Neural cell (in vitro differentiated cells): ENCODE data around the gene CASZ1. TPM values are rescaled to one million over a fixed set of nuclear protein-coding genes. Genes with fewer than 3 reads are reported as not detected.

Source experiments
- H2AFZ ChIP-seq: fragments of 200-600, 300-800 bp; sonication (generic), shearing (Covaris generic); 2 replicates; pipeline ENCODE4 v1.6.0; 2014; ENCODE audit warnings: low read depth, mild to moderate bottlenecking, antibody characterized with exemption, low read length, moderate library complexity
- H3F3A ChIP-seq: fragments of 200-600 bp; shearing (Covaris generic); 2 replicates; pipeline ENCODE4 v1.6.1; 2016; ENCODE audit warnings: mild to moderate bottlenecking, moderate library complexity, mixed read lengths, antibody characterized with exemption, low read length; ENCODE audit not compliant: insufficient read depth, poor library complexity, severe bottlenecking
- H3K27ac ChIP-seq: fragments of 200-600, 300-800 bp; sonication (generic), shearing (Covaris generic); 2 replicates; pipeline ENCODE4 v1.5.1; 2014; ENCODE audit warnings: mild to moderate bottlenecking, low read length, moderate library complexity
- H3K27me3 ChIP-seq: fragments of 300-800, 200-600 bp; sonication (generic), shearing (Covaris generic); 2 replicates; pipeline ENCODE4 v1.6.0; 2014; ENCODE audit warnings: mild to moderate bottlenecking, low read depth, low read length, moderate library complexity; ENCODE audit not compliant: insufficient read depth
- H3K36me3 ChIP-seq: fragments of 300-800, 200-600 bp; sonication (generic), shearing (Covaris generic); 2 replicates; pipeline ENCODE4 v1.5.1; 2014; ENCODE audit warnings: mild to moderate bottlenecking, antibody characterized with exemption, low read length, moderate library complexity; ENCODE audit not compliant: insufficient read depth
- H3K4me2 ChIP-seq: fragments of 300-800, 200-600 bp; sonication (generic), shearing (Covaris generic); 2 replicates; pipeline ENCODE4 v1.6.0; 2014; ENCODE audit warnings: mild to moderate bottlenecking, low read length
- H3K4me3 ChIP-seq: fragments of 300-800, 200-600 bp; sonication (generic), shearing (Covaris generic); 2 replicates; pipeline ENCODE4 v1.5.1; 2014; ENCODE audit warnings: mild to moderate bottlenecking, low read length, moderate library complexity
- H3K79me2 ChIP-seq: fragments of 200-600 bp; shearing (Covaris generic); replicated peaks from 2 replicates; pipeline ENCODE4 v1.6.0; 2014; ENCODE audit warnings: mild to moderate bottlenecking, low read length, moderate library complexity; ENCODE audit not compliant: insufficient read depth
- H3K9ac ChIP-seq: fragments of 300-800, 200-600 bp; sonication (generic), shearing (Covaris generic); 2 replicates; pipeline ENCODE4 v1.6.1; 2016; ENCODE audit warnings: mild to moderate bottlenecking, low read length, mixed read lengths
- H3K9me2 ChIP-seq: fragments of 200-600 bp; shearing (Covaris generic); 2 replicates; pipeline ENCODE4 v1.6.1; 2016; ENCODE audit warnings: mild to moderate bottlenecking, low read length, mixed read lengths; ENCODE audit not compliant: insufficient read depth
- H3K9me3 ChIP-seq: fragments of 200-600, 300-800 bp; sonication (generic), shearing (Covaris generic); 2 replicates; pipeline ENCODE4 v1.6.1; 2016; ENCODE audit warnings: mild to moderate bottlenecking, mixed run types, low read length, moderate library complexity, mixed read lengths
- H4K20me1 ChIP-seq: fragments of 200-600 bp; shearing (Covaris generic); 2 replicates; pipeline ENCODE4 v1.6.1; 2016; ENCODE audit warnings: mild to moderate bottlenecking, mixed run types; ENCODE audit not compliant: insufficient read depth
- CTCF ChIP-seq: fragments of 450-650 bp; IDR thresholded peaks from 2 replicates; pipeline ENCODE4 v1.5.1; 2014; ENCODE audit warnings: antibody characterized with exemption, mild to moderate bottlenecking, moderate library complexity; ENCODE audit not compliant: poor library complexity, severe bottlenecking
- EP300 ChIP-seq: fragments of 450-650 bp; conservative IDR thresholded peaks from 2 replicates; pipeline ENCODE4 v1.6.1; 2014; ENCODE audit warnings: antibody characterized with exemption, mild to moderate bottlenecking, moderate library complexity; ENCODE audit not compliant: poor library complexity, severe bottlenecking
- EZH2 ChIP-seq: fragments of 200-600, 300-800 bp; shearing (Covaris generic), sonication (generic); IDR thresholded peaks from 2 replicates; pipeline ENCODE4 v1.6.1; 2014; ENCODE audit warnings: antibody characterized with exemption, low read length, borderline replicate concordance, mild to moderate bottlenecking; ENCODE audit not compliant: insufficient read depth, poor library complexity, severe bottlenecking
- MXI1 ChIP-seq: fragments of 450-650 bp; conservative IDR thresholded peaks from 2 replicates; pipeline ENCODE4 v1.6.1; 2014; ENCODE audit warnings: antibody characterized with exemption, mild to moderate bottlenecking; ENCODE audit not compliant: poor library complexity, severe bottlenecking
- POLR2AphosphoS5 ChIP-seq: IDR thresholded peaks from 2 replicates; pipeline ENCODE4 v1.6.1; 2012
- RAD21 ChIP-seq: fragments of 450-650 bp; conservative IDR thresholded peaks from 2 replicates; pipeline ENCODE4 v1.6.1; 2014; ENCODE audit warnings: antibody characterized with exemption, mild to moderate bottlenecking, moderate library complexity
- REST ChIP-seq: IDR thresholded peaks from 2 replicates; pipeline ENCODE4 v1.6.1; 2012; ENCODE audit warnings: borderline replicate concordance
- SMC3 ChIP-seq: fragments of 450-650 bp; conservative IDR thresholded peaks from 2 replicates; pipeline ENCODE4 v1.6.1; 2014; ENCODE audit warnings: antibody characterized with exemption, mild to moderate bottlenecking, moderate library complexity; ENCODE audit not compliant: poor library complexity
- TAF1 ChIP-seq: IDR thresholded peaks from 2 replicates; pipeline ENCODE4 v1.6.1; 2012; ENCODE audit warnings: low read depth
- polyA plus RNA-seq: library from polyadenylated mRNA; depleted of rRNA; stranded (reverse); fragments of >200 nt; gene quantifications from 2 replicates; pipeline ENCODE4 v1.2.3, GENCODE V29; 2014

CASZ1 gene
- polyA plus RNA-seq, 1 donor from 2014 or later: 0.27 TPM

GRCh38 chr1:10824821-10825540 is 28.5 kb upstream of the CASZ1 start:
- H3F3A ChIP-seq: no peaks in the 10 kb centered on the region
- H3K27me3 ChIP-seq: no peaks in the 10 kb centered on the region
- no peak overlapping the region for H3K9ac ChIP-seq
- H3K79me2 ChIP-seq: no peaks in the 10 kb centered on the region
- H3K27ac ChIP-seq: no peak overlapping the region
- H3K4me2 ChIP-seq: no peak overlapping the region
- H2AFZ ChIP-seq: no peak overlapping the region
- H4K20me1 ChIP-seq: no peaks in the 10 kb centered on the region
- TF ChIP-seq TAF1: no peak
- TF ChIP-seq POLR2AphosphoS5: no peak
- TF ChIP-seq RAD21: no peak
- no peak for TF ChIP-seq REST
- no peak for TF ChIP-seq SMC3
- TF ChIP-seq MXI1: no peak
- no peak for TF ChIP-seq EP300
- no peak for TF ChIP-seq EZH2
- no peak for TF ChIP-seq CTCF
- H3K36me3 ChIP-seq: no peaks in the 10 kb centered on the region
- no peak overlapping the region for H3K4me3 ChIP-seq
- no peaks in the 10 kb centered on the region for H3K9me2 ChIP-seq
- no peaks in the 10 kb centered on the region for H3K9me3 ChIP-seq

DNA sequence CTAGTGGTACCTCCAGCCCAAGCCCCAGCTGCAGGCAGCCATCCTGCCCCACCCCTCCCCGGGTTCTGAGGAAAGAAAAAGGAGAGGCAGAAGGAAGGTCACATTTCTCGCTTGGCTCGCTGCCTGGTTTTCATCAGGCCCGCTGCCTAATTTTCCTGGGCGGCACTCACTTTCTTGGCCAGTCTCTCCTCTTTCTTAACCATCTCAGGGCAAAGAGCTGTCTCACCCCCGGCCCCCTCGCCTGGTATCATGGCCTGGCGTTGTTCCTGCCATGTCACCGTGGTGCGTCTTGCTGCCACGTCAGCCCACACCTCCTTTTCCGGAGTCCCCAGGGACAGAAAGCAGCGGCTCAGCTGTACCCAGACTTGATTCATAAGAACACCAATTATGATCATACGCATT is 26.6 kb upstream of the CASZ1 start:
- no peak overlapping the region for H2AFZ ChIP-seq
- H3K27me3 ChIP-seq: no peaks in the 10 kb centered on the region
- no peaks in the 10 kb centered on the region for H3K36me3 ChIP-seq
- H3K79me2 ChIP-seq: no peaks in the 10 kb centered on the region
- H3K4me3 ChIP-seq: no peak overlapping the region
- no peak overlapping the region for H3K27ac ChIP-seq
- no peaks in the 10 kb centered on the region for H4K20me1 ChIP-seq
- H3F3A ChIP-seq: no peaks in the 10 kb centered on the region
- H3K9ac ChIP-seq: no peak overlapping the region
- no peaks in the 10 kb centered on the region for H3K9me2 ChIP-seq
- TF ChIP-seq TAF1 (no peak), EZH2 (no peak), POLR2AphosphoS5 (no peak)
- no peaks in the 10 kb centered on the region for H3K9me3 ChIP-seq
- no peak overlapping the region for H3K4me2 ChIP-seq
